Amniotic stem cell (primary cell): ENCODE data around the gene TM9SF4.

ENCODE experiments used
- DNase-seq: peaks from one replicate; lab custom pipeline; 2025; lab: John Stamatoyannopoulos, UW

The TM9SF4 gene

DNA sequence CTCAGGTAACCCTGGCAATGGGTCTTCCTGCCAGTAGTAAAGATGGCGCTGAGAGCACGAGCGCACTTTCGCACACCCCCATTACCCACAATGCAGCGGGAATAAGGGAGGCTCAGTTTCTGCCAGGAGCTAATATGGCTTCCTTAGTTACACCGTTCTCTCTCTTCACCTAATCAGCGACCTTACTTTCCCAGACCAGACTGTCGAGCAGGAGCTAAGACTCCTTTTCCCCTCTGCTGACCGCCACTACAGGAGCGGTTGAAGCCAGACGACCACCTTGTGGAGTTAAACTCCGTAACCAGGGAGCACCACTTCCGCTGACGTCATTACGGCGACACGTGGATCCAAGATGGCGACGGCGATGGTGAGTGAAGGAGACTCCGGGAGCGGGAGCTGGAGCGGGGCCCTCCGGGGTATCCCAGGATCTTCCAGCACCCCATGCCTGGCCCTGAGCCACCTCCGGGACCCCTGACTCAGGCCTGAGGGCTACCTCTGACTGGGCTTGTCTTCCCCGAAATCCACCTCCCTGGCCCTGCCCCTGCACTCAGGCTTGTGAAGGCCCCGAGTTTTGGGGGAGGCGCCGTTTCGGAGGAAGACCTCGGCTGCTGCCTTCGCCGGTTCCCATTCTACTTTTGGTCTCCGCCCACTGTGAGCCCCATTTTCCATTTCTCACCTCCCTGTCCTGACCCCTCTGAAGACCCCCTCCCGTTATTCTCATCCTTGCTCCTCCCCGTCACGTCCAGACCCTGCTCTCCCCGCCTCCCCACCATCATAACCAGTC is at the start of gene TM9SF4:
Gene TM9SF4 (plus strand): TSS at position 323 of the 781 bp plus-strand sequence. CDS start 27 bp downstream, at position 350.
- DNase-seq: peak; percentile 78

DNA sequence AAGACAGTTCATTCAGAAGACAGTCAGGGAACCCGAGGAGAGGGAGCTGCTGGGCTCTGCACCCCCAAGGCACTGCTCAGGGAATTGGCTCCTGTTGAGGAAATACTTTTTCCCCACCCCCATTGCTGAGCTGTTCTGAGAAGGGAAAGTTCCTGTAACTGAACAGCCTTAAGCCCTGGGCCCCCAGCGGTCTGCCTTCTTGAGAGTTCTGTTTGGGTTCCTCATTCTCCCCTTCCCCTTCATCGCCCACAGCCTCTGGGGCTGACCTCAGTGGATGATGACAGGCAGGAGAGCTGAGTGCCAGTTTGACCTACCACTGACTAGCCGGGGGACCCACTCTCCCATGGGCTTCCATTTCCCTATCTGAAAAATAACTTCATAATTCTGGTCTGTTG is 46.7 kb upstream of the TM9SF4 start:
- DNase-seq: no peak

GRCh38 chr20:32063695-32064094 is 45.8 kb upstream of the TM9SF4 start:
- no peak for DNase-seq

- DNase-seq: no peak
These were observed 44.8 kb upstream of the TM9SF4 start for GRCh38 chr20:32064667-32065066.

DNA sequence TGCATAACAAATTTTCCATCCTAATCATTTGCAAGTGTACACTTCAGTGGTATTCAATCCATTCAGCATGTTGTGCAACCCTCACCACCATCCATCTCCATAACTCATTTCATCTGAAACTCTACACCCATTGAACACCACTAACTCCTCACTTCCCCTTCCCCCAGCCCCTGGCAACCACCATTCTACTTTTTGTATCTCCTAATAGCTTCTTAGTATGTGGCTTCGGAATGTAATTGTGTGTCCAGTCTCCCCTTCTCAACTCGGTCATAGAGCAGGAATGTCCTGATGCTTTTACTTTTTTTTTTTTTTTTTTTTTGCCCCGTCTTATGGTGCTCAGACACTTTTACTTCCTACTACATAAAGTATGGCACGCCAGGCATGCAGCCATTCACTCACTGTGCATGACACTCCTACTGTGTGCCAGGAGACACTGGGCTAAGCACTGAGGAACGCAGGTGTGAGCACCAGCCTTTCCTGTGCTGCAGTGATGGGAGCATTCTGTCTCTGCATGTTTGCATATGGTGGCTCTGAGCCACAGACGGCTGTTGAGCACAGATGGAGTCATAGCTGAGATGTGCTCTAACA is 42.2 kb upstream of the TM9SF4 start:
- DNase-seq: peak; percentile 31

GRCh38 chr20:32068174-32068573 is 41.3 kb upstream of the TM9SF4 start:
- DNase-seq: no peak

- DNase-seq: no peak
These were observed 39.8 kb upstream of the TM9SF4 start for GRCh38 chr20:32069711-32070110.

DNA sequence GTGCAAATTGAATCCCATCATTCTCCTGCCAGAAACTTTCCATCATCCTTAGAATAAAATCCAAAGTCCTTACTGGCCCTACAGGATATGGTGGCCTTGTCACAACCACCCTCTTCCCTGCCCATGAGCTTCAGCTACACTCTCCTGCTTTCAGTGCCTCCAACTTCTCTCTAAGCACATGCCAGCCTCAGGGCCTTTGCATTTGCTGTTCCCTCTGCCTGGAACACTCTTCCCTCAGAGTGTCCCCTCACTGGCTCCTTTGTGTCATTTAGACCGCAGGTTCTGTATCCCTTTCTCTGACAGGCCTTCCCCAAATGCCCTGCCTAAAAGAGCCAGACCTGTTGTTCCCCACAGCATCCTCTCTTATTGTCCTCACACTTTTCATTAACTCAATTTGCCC is 39.2 kb upstream of the TM9SF4 start:
- DNase-seq: no peak

DNA sequence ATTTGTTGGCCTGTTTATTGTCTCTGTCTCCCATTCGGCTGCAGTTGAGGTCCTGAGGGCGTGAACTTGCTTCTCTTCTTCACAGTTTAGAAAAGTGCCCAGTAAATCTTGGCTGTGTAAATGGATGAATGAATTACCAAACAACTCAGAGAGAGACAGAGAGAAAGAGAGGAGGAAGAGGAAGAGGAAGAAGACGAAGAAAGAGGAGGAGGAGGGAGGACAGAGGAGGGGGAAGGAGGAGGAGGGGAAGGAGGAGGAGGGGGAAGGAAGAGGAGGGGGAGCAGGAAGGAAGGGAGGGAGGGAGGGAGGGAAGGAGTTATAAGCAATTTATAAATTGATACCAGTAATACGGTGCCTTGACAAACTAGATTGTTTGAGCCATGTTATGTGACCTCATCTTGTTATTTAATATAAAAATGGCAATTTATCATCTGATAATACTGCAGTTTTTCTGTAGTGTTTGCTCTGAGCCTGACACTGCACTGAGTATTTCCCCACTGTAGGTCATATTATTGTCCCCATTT is 38.8 kb upstream of the TM9SF4 start:
- DNase-seq: no peak

GRCh38 chr20:32071395-32072167 is 37.9 kb upstream of the TM9SF4 start:
- DNase-seq: no peak

GRCh38 chr20:32072168-32072750 is 37.3 kb upstream of the TM9SF4 start:
- DNase-seq: no peak

DNA sequence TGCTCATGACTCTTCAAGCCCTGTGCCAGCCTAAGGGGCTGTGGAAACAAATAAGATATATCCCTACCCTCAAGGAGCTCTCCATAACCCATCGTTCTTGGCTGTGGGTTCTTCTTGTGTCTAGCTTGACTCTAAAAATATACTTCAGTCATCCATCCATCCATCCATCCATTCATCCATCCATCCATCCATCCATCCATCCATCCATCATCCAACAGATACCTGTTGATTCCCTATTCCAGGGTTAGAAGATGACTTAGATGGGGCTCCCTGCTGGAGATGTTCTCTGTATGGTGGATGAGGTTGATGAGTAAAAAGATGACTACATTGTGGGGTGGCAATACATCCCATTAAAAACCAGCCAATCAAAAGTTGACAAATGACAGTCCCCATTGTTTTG is 34.0 kb upstream of the TM9SF4 start:
- DNase-seq: no peak

- no peak for DNase-seq
These were observed 32.3 kb upstream of the TM9SF4 start for GRCh38 chr20:32077190-32077589.

DNA sequence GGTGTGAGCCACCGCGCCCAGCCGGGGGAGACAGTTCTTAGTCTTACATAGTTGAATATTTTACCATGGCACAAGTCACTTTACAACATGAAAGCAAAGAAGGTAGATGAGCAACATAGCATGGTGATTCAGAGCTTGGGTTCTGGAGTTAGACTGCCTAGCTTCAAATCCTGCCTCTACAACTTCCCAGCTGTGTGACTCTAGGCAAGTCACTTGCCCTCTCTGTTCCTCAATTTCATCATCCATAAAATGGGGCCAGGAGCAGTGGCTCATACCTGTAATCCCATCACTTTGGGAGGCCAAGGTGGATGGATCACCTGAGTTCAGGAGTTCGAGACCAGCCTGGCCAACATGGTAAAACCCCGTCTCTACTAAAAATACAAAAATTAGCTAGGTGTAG is 31.2 kb upstream of the TM9SF4 start:
- no peak for DNase-seq

DNA sequence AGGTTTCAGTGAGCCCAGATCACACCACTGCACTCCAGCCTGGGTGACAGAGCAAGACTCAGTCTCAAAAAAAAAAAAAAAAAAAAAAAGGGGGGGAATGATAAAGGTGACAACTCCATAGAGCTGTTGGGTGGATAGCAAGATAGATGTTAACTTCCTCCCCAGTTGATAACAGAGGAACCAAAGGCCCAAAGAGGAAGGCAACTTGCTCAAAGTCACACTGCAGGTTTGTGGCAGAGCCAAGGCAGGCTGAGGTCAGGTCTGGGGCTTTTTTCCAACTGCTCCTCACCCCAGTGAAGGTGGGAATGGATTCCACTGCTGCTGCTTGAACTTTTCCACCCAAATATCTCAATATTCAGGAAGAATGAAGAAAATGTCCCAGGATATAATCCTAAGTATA is 30.7 kb upstream of the TM9SF4 start:
- no peak for DNase-seq

DNA sequence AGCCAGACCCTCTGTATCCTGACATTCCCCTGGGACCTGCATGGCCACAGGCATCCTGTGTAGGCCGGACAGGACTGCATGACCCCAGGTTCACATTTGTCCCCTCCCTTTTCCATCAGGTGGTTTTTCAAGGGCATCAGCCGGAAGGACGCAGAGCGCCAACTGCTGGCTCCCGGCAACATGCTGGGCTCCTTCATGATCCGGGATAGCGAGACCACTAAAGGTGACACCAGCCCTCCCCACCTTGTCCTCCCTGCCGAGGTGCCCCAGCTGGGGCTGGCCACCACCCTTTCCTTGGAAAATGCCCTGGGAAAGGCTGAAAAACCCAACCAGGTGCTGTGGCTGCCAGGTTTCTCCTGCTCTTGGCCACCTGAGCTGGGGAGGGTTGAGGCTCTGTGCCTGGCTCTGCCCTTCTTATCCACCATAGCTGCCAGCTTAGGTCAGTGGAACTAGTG is 29.8 kb upstream of the TM9SF4 start:
- no peak for DNase-seq

DNA sequence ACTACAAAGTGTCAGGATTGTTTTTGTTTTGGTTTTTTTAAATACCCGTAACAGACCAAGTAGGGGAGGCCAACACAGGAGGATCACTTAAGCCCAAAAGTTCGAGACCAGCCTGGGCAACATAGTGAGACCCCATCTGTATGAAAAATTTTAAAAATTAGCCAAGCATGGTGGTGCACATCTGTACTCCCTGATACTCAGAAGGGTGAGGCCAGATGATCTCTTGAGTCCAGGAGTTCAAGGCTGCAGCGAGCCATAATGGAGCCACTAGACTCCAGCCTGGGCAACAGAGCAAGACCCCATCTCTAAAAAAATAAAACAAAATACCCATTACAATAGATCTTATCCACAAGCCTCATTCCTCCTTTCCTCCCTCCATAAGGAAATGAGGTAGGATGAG is 28.7 kb upstream of the TM9SF4 start:
- DNase-seq: no peak

GRCh38 chr20:32083469-32083868 is 26.0 kb upstream of the TM9SF4 start:
- no peak for DNase-seq

DNA sequence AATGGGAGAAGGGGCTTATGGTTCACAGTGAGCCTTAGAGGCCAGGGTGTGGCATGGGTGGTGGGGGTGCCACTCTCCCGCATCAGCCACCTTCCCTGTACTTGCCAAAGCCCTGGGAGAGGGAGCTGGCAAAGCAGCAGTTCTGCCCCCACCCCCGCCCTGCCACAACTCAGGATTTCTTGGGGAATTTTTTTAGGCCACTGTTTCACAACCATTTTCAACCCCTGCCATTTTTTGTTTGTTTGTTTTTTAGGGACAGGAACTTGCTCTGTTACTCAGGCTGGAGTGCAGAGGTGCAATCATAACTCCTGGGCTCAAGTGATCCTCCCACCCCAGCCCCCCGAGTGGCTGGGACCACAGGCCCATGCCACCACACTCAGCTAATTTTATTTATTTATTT is 22.4 kb upstream of the TM9SF4 start:
- no peak for DNase-seq

DNA sequence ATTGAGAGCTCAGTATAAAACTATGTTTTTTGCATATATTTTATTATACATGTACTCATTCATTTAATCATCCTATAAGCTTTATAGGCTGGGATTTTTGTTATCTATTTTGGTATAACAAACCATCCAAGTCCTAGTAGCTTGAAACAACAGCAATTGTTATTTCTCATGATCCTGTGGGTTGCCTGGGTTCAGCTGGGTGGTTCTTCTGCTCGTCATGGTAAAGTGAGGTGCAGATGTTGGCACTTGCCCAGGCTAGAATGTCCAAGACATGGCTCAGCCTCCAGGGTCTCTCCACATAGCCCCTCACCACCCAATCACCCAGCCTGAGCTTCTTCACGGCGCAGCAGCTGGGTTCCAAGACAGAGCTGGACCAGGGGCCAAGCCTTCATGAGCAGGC is 20.8 kb upstream of the TM9SF4 start:
- DNase-seq: no peak

DNA sequence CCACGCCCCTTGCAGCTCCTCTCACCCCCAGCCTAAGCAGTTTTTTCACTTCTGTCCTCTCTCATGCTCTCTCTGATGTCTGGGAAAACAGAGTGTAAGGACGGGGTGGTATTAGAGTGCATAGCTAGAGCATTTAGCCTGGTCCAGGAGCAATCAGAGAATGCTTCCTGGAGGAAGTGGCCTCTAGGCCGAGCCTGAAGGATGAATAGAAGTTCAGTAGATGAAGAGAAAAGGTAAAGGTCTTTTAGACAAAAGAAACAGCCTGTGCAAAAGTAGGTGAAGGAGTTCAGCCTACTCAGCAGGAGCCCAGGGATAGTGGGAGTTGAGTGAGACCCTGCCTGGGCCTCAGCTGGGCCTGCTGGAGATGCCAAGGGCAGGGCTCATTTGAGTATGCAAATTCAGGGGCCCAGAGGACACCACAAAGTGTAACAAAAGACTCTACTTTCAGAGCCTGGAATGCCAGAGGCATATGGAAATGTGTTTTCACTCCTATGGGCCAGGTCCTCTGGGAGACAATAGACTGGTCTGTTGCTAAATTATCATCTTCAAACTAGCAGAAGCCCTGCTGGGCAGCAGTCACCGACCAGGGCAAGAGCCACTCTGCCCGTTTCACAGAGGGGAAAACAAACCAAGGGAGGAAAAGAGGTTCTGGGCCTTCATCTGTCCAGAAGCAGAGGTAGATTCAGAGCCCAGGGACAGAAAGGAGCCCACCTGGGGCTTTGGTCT is 19.7 kb upstream of the TM9SF4 start:
- no peak for DNase-seq

GRCh38 chr20:32091888-32092346 is 17.6 kb upstream of the TM9SF4 start:
- peak; percentile 56 for DNase-seq
